Embryonic facial prominence (tissue), 1 donor: ENCODE results near the gene CACNA2D2.
A peak's percentile ranks its signal among the peaks of the same experiment; 100 is the strongest.

Experiments
- DNase-seq: peaks from one replicate; pipeline ENCODE4 v3.0.0-alpha.2; 2016; ENCODE audit errors: extremely low spot score

The CACNA2D2 gene

DNA sequence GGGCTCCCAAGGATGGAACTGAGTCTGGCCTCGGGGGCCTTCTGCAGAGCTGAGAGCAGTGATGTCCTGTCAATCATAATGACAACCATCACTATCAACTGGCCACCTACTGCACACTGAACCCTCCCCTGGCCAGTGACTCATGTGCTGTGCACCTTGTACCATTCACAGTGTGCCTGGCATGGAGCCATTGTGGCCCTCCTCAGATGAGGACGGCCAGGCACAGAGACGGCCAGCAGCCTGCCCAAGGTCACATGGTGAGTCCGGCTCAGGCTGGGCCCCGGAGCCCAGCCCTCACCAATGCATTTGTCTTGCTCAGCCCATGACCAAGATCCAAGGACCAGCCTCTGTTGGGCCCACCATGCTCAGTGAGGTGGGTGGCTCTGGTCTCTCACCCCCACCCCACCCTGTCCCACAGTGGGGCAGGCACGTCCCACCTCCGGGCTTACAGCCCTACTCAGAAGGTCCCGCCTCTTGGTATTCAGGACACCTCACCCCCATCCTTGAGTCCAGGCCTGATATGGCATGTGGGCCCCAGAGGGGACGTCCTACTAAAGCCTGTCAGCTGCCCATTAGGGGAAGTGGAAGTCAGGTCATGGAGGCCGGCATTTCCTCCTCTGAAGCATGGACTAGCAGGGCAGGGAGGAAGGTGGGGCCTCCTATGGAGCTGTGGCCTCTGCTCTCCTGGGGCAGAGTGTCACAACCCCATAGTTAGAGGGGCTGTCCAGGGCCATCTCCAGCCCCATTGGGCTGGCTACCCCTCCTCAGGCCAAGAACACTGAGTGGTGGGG is 108.2 kb downstream of the CACNA2D2 start:
- DNase-seq: no peak

DNA sequence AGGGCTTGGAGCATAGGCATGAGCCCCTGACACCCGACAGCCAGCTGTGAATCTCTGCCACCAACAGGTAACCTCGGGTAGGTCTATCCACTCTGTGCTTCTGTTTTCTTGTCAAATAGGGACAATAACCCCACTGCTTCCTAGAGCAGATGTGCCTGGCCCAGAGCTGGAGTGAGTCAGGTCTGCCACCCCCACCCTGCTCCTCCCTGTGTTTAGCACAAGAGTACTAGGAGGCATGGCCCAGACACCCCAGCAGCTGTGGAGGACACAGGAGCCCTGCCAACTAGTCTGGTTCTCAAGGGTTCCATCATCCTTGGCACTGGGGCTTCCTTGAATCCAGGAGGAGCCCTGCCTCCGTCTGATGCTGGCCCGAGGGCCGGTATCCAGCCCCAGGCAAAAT is 110.4 kb downstream of the CACNA2D2 start:
- DNase-seq: no peak

DNA sequence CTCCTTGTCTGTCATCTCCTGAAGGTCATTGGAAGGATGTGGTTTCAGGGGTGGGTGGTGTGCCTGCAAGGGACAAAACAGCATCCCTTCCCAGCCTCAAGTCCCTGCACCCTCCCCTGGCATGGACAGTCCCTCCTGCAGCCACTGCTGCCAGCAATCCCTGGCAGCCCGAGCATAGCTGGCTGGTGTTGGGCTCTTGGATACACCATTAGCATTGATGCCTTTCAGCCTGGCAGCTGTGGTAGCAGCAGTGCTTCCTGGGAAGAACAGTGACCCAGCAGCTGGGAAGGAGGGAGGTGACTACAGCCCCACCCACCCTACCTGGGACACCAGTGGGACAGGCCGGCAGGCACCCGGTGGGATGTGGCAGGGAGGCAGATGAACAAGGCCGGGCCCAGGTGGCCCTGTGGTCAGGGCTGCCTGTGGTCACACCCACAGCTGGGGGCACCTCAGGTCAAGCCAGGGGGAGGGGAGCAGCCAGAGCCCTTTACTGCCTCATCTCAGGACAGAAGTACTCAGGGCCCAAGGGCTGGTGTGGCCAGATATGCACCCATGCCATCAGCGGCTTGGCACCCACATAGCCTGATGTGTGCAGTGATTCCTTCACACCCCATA is 111.2 kb downstream of the CACNA2D2 start:
- no peak for DNase-seq

GRCh38 chr3:50390508-50391224 is 112.8 kb downstream of the CACNA2D2 start:
- DNase-seq: no peak

DNA sequence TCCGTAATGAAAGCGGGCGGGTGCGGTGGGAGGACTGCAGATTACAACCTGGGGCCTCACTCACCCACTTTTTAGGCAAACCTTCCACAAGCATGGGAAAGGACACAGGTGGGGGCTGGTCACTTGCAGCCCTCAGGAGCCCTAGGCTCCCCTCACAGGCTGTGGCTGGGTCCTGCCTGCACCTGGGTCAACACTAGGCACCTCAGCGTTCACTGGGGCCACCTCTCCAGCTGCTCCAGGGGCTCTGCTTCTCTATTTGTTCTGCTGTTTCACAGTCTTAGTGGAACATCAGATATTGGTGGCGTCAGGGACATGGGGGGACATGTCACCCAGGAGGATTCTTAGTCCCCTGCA is 114.0 kb downstream of the CACNA2D2 start:
- no peak for DNase-seq

DNA sequence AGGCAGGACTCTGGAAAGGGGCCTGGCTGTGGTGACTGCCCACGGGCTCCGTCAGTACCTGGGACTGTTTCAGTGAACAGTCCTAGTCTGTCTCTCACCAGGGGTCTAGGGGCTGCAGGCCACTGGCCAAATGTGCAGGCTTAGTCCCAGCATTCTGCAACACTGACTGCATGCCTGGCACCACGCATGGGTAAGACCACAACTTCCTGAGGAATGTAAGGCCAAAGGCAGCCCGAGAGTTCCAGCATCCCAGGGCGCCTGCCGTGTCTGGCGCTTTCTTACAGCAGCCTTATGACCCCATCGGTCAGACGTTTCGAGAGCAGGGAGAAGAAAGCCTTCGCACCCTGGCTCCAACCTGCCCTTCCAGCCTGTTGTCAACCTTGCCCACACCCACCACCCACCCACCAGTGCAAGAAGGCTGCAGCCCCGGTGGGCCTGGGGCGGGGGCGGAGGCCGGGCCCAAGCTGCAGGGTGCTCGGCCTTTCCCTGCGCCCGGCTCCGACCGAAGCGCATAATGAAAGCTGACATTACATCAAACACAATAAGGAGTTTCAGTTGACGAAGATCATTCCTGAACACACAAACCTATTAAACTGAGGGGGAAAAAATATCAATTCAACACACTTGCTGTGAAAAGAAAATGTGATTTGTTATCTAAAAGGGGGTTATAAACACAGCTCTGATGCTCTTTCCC is 114.6 kb downstream of the CACNA2D2 start:
- DNase-seq: no peak

DNA sequence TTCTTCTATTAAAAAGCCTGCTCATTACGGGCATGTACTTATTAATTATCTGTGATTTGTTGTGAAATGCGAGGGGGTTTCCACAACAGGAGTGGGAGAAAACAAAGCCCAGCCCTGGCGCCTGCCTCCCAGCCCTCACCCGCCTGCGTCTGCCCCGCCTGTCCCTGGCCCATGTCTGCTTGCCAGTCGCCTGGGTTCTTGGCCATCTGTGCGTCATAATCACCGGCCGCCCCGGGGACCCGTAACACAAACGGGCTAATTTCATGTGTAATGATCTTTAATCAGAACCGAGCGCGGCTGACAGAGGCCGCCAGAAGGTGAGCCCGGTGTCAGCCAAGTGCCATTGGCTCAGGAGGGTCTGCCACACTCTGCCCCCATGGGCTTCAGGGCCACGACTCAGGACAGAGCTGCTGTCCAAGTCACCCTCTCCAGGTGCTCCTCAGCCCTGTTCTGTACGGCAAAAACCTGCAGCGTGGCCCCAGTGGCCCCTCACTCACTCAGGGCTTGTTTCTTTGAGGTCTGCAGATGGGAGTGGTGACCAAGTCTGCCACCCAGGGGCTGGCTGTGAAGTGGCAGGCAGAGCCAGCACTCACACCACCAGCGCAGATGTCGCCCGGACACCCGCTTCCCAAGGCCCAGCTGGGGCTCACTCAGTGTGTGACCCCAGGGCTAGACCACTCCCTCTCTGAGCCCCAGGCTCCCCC is 115.3 kb downstream of the CACNA2D2 start:
- DNase-seq: no peak

DNA sequence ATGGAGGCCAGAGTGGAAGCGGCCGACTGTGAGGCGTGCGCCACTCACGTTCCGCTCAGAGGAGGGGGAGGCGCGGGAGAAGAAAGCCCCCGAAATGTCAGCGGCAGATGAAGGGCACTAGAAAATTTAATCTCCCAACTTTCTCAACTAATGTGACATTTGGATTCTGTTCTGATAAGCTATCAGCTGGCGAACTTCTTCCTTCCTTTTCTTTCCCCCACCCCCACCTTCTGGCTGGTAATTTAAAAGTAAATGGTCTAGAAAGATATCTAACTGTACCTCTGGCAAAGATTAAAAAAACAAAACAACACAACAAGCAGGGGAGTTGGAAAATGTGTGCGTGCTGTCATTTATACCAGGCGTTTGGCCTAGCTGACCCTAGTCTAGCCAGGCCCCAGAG is 117.7 kb downstream of the CACNA2D2 start:
- no peak for DNase-seq

- DNase-seq: no peak
These were observed 119.7 kb downstream of the CACNA2D2 start for GRCh38 chr3:50383750-50384149.

DNA sequence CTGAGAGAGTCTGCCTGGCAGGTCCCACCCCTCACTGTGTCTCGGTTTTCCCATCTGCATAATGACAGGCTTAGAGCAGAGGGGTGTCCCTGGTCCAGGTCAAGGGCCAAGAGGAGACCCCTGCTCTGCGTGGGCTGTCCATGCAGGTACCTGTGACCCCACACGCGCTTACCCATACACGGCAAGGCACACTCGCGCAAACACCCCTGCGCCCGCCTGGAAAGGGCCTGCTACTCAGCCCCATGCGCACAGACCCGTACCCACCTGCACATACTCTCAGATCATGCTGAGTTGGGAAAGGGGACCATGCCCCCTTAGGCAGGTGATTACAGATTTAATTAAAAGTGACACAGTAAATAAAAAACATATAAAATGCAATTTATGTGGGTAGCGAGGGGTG is 120.7 kb downstream of the CACNA2D2 start:
- no peak for DNase-seq

DNA sequence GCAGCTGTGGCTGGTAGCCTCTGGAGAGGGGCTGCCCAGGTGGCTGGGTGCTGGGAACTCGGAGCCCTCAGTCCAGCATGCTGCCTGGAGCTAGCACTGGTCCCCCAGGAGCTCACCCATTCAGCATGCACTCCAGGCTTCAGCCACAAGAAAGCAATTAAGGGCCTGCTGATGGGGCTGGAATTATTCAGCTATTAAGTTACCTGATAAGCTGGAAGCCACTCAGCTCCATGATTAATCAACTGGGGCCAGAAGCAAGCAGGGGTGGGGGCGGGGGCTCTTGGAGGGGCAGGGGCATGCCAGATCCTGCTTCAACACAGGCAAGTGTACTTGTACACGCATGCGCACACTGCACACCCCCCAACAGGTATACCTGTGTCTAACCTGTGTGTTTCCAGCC is 122.1 kb downstream of the CACNA2D2 start:
- no peak for DNase-seq

- no peak for DNase-seq
These were observed 122.9 kb downstream of the CACNA2D2 start for GRCh38 chr3:50380405-50381085.

GRCh38 chr3:50378757-50379156 is 124.7 kb downstream of the CACNA2D2 start:
- DNase-seq: no peak

DNA sequence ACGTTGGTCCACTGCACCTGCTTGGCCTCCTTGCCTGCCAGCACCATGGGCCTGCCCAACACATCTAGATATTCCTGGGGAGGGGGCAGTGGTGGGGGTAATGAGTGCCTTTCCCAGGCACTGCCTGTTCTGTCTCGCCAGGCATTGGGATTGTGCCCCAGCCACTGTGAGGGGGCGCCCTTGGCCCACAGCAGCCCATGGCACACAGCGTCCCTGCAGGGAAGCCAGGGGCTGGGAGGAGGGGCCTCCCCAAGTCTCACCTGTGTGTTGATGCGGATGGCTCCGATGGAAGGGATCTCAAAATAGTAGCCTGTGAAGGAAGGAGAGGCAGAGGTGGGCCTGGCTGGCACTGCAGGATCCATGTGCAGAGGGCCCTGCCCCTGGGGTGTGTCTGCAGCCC is 125.4 kb downstream of the CACNA2D2 start:
- DNase-seq: no peak

GRCh38 chr3:50375258-50375931 is 128.0 kb downstream of the CACNA2D2 start:
- DNase-seq: no peak

GRCh38 chr3:50374363-50375257 is 128.8 kb downstream of the CACNA2D2 start:
- no peak for DNase-seq

GRCh38 chr3:50373146-50374051 is 130.0 kb downstream of the CACNA2D2 start:
- peak; percentile 64 for DNase-seq

DNA sequence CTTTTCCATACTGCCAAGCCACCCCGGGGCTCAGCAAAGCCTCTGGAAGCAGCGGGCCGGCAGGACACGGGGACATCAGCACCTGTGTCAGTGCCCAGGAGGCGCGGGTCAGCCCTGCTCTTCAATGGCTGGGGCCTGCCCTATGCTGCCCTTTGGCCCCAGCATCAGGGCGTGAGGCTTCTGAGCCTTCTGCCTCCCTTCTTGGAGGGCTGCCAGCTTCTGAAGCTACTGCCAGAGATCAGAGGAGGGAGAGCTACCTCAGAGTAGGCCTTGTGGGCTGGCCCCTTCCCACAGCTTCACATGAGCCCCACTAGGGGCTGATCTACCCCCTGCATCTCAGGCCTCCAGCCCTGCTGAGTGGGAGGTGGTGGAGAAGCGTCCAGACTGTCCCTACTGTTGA is 131.1 kb downstream of the CACNA2D2 start:
- DNase-seq: no peak
